ENCODE results near the gene TSPAN32.
A peak's percentile ranks its signal among the peaks of the same experiment; 100 is the strongest.

Gene TSPAN32

GRCh38 chr11:2300936-2301630, 730 bp upstream of the TSPAN32 start:
- peak; percentile 44 for DNase-seq

DNA sequence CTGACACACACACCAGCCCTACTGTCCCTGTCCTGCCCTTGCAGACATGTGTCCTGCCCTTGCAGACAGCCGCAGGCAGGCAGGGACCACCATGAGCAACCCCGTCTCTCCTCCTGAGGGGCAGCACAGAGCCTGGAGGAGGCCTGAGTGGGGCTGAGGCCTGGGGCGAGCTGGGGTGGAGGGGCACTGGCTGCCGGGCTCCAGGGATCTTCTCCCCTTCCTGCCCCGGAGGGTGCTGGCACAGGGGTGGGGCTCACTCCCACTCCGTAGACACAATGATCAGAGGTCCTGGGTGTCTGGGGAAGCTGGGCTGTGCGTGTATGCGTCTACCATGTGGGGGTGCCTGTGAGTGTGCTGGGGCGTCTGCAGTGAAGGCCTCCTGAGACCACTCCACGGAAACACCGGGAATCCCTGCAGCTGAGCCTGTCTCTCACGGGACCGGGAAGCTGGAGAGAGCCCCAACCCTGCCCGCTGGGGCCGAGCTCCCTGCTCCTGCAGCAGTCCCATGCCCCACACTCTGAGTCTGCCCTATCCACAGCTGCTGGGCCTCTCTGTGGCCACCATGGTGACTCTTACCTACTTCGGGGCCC, 588 bp downstream of the TSPAN32 start:
- in situ Hi-C loops (cut with MboI; ENCODE audit: low pct_unique_long_range_greater_than_20kb, low sequenced_read_pairs), result no loop called here
- peak; percentile 60 for DNase-seq

More at GRCh38 chr11:2300936-2301630, 730 bp upstream of the TSPAN32 start:
- in situ Hi-C loops (cut with MboI; ENCODE audit: low pct_unique_long_range_greater_than_20kb, low sequenced_read_pairs), result no loop called here

DNA sequence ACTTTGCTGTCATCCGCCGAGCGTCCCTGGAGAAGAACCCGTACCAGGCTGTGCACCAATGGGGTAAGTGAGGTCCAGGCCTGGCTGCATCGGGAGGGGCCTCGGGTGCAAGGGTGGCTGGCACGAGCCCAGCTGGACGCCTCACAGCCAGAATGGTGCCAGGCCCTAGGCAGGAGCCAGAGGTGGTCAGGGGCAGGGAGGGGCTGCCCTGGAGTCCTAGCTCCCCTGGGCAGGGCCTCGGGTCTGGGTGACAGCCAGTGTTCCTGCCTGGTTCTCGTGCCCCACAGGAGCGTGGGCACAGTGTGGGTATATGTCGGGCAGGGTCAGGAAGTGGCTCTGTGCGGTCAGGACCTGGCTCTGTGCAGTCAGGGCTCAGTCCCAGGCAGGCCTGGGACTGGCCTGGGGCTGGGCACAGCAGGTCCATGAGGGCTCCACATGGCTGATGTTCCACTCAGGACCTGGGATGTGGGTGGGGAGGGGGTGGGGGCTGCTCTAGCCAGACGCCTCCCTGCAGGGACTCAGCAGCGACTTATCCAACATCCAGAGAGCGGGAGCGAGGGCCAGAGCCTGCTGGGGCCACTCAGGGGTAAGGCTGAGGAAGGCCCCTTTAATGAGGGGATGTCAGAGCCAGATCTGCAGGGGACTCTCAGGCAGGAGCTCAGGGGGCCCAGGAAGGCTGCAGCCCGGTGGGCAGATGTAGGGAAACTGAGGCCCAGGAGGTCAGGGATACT, 1.2 kb downstream of the TSPAN32 start:
- DNase-seq, result no peak
- in situ Hi-C loops (cut with MboI; ENCODE audit: low pct_unique_long_range_greater_than_20kb, low sequenced_read_pairs), result no loop called here

DNA sequence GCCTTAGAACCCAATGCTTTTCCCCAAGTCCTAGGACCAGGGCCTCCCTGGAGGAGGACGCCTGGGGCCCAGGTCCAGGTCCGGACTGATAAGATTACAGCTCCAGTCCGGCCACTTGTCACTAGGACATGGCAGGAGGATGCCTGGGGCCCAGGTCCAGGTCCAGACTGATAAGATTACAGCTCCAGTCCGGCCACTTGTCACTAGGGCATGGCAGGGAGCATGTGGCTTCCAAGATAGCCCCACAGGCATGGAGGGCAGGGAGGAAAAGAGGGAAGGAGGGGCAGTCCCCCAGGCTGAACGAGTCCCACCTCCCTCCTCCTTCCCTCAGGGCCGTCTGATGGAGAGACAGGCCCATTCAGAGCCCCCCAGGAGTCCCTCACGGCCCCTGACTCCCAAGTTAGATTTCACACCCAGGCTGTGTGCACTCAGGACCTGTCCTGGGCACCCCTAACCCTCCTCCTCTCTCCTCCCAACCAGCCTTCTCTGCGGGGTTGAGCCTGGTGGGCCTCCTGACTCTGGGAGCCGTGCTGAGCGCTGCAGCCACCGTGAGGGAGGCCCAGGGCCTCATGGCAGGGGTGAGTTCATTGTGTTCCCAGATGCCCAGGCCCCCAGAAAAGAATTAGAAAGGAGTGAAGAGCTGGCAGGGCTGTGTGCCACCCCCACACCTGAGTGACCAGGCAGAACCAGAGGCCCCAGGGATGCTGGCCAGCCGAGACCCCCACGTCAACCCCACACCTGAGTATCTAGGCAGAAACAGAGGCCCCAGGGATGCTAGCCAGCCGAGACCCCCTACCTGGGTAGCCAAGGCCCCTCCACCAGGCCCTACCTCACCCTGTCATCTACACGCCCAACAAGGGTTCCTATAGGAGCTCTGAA, 2.1 kb downstream of the TSPAN32 start:
- in situ Hi-C loops (cut with MboI; ENCODE audit: low pct_unique_long_range_greater_than_20kb, low sequenced_read_pairs), result no loop called here

GRCh38 chr11:2304506-2305139, 2.8 kb downstream of the TSPAN32 start:
- no peak for DNase-seq
- in situ Hi-C loops (cut with MboI; ENCODE audit: low pct_unique_long_range_greater_than_20kb, low sequenced_read_pairs), result no loop called here

More for the DNA sequence above, 2.1 kb downstream of the TSPAN32 start:
- DNase-seq, result no peak

DNA sequence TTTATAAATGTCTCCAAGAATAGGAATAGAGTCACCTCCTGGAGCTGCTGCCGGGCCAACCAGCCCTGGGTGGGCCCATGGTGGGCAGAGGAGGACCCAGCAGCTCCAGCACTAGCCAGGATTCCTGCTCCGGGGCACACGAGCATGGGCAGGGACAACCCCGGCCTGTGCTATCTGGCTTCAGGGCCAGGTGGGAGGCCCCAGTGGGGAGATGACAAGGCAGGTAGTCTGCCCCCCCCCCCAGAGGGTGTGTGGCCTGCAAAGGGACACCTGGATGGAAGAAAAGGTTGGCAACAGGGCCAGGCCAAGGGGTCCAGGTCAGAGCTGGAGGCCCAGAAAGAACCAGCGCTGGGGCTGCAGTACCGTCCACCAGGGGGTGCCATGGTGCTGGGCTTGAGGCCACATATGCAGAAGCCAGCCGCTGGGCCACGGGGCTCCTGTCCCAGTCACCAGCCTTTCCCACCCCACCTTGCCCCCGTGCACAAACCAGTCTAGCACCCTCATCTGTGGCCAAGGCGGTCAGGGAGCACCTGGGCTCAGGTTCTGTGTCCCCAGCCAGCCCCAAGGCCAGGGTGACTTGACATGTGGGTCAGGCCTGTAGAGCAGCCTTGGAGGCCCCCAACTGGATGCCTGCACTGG, 3.4 kb downstream of the TSPAN32 start:
- in situ Hi-C loops (cut with MboI; ENCODE audit: low pct_unique_long_range_greater_than_20kb, low sequenced_read_pairs), result no loop called here

GRCh38 chr11:2305788-2306451, 4.1 kb downstream of the TSPAN32 start:
- DNase-seq, result no peak
- in situ Hi-C loops (cut with MboI; ENCODE audit: low pct_unique_long_range_greater_than_20kb, low sequenced_read_pairs), result no loop called here

More for the DNA sequence above, 3.4 kb downstream of the TSPAN32 start:
- DNase-seq, result peak; percentile 71

DNA sequence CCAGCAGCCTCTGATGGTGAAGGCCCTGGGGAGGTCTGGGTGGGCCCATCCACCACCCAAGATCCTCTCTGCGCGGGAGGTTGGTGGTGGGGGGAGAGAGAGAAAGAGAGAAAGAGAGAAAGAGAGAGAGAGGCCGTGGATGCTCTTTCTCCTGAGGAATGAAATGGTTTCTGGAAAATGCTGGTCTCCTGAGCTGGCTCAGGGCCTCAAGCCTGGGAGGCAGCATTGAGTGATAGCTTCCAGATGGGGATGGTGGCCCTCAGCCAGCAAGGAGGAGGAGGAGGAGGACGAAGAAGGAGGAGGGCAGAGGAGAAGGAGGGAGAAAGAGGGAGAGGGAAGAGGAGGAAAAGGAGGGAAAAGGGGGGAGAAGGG, 4.6 kb downstream of the TSPAN32 start:
- no peak for DNase-seq
- in situ Hi-C loops (cut with MboI; ENCODE audit: low pct_unique_long_range_greater_than_20kb, low sequenced_read_pairs), result no loop called here

DNA sequence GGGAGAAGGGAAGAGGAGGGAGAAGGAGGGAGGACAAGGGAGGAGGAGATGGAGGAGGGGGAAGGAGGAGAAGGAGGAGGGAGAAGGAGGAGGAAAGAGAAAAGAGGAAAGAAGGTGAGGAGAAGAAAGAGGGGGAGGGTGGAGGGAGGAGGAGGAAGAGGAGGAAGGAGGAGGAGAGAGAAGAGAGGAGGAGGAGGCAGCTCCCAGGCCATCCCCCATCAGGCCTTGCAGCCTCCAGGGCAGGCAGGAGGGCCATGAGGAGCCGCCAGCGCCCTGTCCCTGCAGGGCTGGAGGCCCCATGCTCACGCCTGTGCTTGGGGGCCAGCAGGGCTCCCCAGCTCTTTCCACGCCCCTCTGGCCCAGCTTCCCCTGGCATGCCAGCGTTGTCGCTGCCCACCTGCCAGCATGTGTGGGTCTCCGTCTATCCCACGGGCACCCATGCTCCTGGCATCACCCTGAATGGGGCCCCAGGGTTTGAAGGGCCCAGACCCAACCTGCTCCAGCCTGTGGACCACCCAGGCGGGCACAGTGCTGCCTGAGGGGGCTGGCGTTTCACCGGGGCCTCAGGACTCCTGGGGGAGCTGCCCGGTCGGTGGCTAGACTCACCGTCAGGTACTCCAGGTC, 5.2 kb downstream of the TSPAN32 start:
- in situ Hi-C loops (cut with MboI; ENCODE audit: low pct_unique_long_range_greater_than_20kb, low sequenced_read_pairs), result no loop called here
- DNase-seq, result no peak

GRCh38 chr11:2307501-2308331, 5.9 kb downstream of the TSPAN32 start:
- in situ Hi-C loops (cut with MboI; ENCODE audit: low pct_unique_long_range_greater_than_20kb, low sequenced_read_pairs), result no loop called here
- DNase-seq, result no peak

- DNase-seq, result no peak
- in situ Hi-C loops (cut with MboI; ENCODE audit: low pct_unique_long_range_greater_than_20kb, low sequenced_read_pairs), result no loop called here
These were observed 6.9 kb downstream of the TSPAN32 start for GRCh38 chr11:2308713-2309112.

- in situ Hi-C loops (cut with MboI; ENCODE audit: low pct_unique_long_range_greater_than_20kb, low sequenced_read_pairs), result no loop called here
- no peak for DNase-seq
These were observed 7.6 kb downstream of the TSPAN32 start for GRCh38 chr11:2309251-2310072.

DNA sequence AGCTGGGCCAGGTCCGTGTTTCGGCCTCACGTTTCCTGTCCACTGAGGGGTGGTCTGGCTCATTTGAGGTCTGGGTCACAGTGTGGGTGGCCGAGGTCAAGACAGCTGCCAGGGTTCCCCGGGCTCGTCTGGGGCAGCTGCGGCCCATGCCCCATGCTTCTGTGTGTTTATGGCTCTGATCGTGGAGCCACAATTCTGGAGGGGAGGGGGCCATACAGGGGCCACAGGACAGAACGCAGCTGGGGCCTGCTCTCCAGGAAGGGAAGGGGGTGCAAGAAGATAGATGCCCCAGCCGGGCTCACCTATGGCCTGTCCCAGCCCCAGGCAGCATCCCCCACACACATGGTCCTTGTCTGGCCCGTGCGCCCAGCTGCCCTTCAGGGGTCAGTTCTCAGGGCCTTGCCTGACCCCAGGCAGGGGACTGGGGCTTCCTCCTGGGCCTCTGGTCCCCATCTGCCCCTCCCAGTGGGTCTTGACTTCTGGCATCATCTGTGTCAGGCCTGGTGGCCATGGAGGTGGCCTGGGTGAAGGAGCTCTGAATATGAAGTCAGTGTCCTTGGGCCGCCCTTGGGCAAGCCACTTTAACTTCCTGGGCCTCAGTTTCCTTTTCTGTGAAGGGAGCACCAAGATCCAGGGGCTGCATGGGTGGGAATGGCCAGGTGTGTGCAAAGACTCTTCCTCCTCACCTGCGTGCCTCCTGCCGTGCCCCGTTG, 8.4 kb downstream of the TSPAN32 start:
- in situ Hi-C loops (cut with MboI; ENCODE audit: low pct_unique_long_range_greater_than_20kb, low sequenced_read_pairs), result no loop called here
- DNase-seq, result no peak

- in situ Hi-C loops (cut with MboI; ENCODE audit: low pct_unique_long_range_greater_than_20kb, low sequenced_read_pairs), result no loop called here
- no peak for DNase-seq
These were observed 9.1 kb downstream of the TSPAN32 start for GRCh38 chr11:2310786-2311352.
